ENCODE results near the gene VAT1. TPM values are rescaled to one million over a fixed set of nuclear protein-coding genes. Genes with fewer than 3 reads are reported as not detected.

Gene VAT1
- total and polyA plus RNA-seq, 2 of the 13 experiments (the other 11 are each of a cell fraction or from before 2014, with no cell fraction given), result 143 to 205 TPM

DNA sequence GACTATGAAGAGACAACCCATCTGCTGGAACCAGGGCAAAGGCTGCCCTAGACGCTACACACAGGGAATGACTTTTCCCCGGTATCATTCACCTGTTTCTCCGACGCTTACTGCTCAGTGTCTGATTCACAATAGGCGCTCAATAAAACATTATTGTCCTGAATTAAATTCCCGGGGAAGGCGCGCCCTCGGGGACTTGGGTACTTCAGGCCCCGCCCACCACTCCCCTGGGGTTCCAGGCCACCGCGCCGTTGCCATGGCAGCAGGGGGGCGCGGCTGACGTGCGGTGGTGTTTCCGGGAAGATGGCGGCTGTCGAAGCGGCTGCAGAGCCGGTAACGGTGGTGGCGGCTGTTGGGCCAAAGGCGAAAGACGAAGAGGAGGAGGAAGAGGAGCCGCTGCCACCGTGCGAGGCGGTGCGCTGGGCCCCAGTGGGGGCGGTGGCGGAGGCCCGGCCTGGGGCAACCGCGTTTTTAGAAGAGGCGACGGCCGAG, 41.9 kb downstream of the VAT1 start, which contains the start of gene RUNDC1 (continued):
- TF ChIP-seq, protein P1, sequence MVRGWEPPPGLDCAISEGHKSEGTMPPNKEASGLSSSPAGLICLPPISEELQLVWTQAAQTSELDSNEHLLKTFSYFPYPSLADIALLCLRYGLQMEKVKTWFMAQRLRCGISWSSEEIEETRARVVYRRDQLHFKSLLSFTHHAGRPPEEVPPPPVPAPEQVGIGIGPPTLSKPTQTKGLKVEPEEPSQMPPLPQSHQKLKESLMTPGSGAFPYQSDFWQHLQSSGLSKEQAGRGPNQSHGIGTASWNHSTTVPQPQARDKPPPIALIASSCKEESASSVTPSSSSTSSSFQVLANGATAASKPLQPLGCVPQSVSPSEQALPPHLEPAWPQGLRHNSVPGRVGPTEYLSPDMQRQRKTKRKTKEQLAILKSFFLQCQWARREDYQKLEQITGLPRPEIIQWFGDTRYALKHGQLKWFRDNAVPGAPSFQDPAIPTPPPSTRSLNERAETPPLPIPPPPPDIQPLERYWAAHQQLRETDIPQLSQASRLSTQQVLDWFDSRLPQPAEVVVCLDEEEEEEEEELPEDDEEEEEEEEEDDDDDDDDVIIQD (CRISPR knock-in tag; IDR thresholded peaks at IDR 0.05; ENCODE audit: low read depth), result 0 out of 2 replicates have a peak, but pooled peaks have one; percentile 27
- TF ChIP-seq SMAD1 (CRISPR knock-in tag; IDR thresholded peaks at IDR 0.05; ENCODE audit: borderline replicate concordance, low read depth) (no peak), RARA (CRISPR knock-in tag; IDR thresholded peaks at IDR 0.05) (0 out of 2 replicates have a peak, but pooled peaks have one; percentile 1), ESRRA (CRISPR knock-in tag; IDR thresholded peaks at IDR 0.05; ENCODE audit: low read depth) (peak; percentile 19; the same call in 1 of the 2 replicates), SIN3B (IDR thresholded peaks at IDR 0.05; ENCODE audit: low read length) (0 out of 2 replicates have a peak, but pooled peaks have one; percentile 51), AHR (CRISPR knock-in tag; IDR thresholded peaks at IDR 0.05) (peak; percentile 4; the same call in 1 of the 2 replicates), XRCC5 (optimal IDR thresholded peaks at IDR 0.05; ENCODE audit: low read length) (peak; percentile 9), KLF13 (CRISPR knock-in tag; IDR thresholded peaks at IDR 0.05) (no peak), NONO (IDR thresholded peaks at IDR 0.05) (no peak), NONO (CRISPR knock-in tag; conservative IDR thresholded peaks at IDR 0.05) (peak; percentile 90), ZNF335 (CRISPR knock-in tag; IDR thresholded peaks at IDR 0.05) (peak; percentile 16; the same call in 1 of the 2 replicates), TP53 (CRISPR knock-in tag; conservative IDR thresholded peaks at IDR 0.05) (0 out of 2 replicates have a peak, but pooled peaks have one; percentile 0), KDM1A (CRISPR knock-in tag; IDR thresholded peaks at IDR 0.05) (no peak)
- TF ChIP-seq, protein P2, sequence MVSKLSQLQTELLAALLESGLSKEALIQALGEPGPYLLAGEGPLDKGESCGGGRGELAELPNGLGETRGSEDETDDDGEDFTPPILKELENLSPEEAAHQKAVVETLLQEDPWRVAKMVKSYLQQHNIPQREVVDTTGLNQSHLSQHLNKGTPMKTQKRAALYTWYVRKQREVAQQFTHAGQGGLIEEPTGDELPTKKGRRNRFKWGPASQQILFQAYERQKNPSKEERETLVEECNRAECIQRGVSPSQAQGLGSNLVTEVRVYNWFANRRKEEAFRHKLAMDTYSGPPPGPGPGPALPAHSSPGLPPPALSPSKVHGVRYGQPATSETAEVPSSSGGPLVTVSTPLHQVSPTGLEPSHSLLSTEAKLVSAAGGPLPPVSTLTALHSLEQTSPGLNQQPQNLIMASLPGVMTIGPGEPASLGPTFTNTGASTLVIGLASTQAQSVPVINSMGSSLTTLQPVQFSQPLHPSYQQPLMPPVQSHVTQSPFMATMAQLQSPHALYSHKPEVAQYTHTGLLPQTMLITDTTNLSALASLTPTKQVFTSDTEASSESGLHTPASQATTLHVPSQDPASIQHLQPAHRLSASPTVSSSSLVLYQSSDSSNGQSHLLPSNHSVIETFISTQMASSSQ (IDR thresholded peaks at IDR 0.05; ENCODE audit: low read depth), result no peak
- TF ChIP-seq, protein P2 (CRISPR knock-in tag; IDR thresholded peaks at IDR 0.05; ENCODE audit: borderline replicate concordance), result peak; percentile 41; the same call in 1 of the 2 replicates
- TF ChIP-seq, protein P3, sequence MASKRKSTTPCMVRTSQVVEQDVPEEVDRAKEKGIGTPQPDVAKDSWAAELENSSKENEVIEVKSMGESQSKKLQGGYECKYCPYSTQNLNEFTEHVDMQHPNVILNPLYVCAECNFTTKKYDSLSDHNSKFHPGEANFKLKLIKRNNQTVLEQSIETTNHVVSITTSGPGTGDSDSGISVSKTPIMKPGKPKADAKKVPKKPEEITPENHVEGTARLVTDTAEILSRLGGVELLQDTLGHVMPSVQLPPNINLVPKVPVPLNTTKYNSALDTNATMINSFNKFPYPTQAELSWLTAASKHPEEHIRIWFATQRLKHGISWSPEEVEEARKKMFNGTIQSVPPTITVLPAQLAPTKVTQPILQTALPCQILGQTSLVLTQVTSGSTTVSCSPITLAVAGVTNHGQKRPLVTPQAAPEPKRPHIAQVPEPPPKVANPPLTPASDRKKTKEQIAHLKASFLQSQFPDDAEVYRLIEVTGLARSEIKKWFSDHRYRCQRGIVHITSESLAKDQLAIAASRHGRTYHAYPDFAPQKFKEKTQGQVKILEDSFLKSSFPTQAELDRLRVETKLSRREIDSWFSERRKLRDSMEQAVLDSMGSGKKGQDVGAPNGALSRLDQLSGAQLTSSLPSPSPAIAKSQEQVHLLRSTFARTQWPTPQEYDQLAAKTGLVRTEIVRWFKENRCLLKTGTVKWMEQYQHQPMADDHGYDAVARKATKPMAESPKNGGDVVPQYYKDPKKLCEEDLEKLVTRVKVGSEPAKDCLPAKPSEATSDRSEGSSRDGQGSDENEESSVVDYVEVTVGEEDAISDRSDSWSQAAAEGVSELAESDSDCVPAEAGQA (IDR thresholded peaks at IDR 0.05; ENCODE audit: low read depth), result peak; percentile 92
- TF ChIP-seq, protein P3 (CRISPR knock-in tag; IDR thresholded peaks at IDR 0.05; ENCODE audit: borderline replicate concordance), result no peak
- TF ChIP-seq, protein P4, sequence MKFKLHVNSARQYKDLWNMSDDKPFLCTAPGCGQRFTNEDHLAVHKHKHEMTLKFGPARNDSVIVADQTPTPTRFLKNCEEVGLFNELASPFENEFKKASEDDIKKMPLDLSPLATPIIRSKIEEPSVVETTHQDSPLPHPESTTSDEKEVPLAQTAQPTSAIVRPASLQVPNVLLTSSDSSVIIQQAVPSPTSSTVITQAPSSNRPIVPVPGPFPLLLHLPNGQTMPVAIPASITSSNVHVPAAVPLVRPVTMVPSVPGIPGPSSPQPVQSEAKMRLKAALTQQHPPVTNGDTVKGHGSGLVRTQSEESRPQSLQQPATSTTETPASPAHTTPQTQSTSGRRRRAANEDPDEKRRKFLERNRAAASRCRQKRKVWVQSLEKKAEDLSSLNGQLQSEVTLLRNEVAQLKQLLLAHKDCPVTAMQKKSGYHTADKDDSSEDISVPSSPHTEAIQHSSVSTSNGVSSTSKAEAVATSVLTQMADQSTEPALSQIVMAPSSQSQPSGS (CRISPR knock-in tag; IDR thresholded peaks at IDR 0.05), result peak; percentile 44; the same call in 1 of the 2 replicates
